Measurements from ENCODE around the gene NPLOC4. TPM values are rescaled to one million over a fixed set of nuclear protein-coding genes. Genes with fewer than 3 reads are reported as not detected.

Gene NPLOC4
- total and polyA plus RNA-seq, 2 of the 13 experiments (the other 11 are each of a cell fraction or from before 2014, with no cell fraction given): 57.0 to 97.0 TPM

DNA sequence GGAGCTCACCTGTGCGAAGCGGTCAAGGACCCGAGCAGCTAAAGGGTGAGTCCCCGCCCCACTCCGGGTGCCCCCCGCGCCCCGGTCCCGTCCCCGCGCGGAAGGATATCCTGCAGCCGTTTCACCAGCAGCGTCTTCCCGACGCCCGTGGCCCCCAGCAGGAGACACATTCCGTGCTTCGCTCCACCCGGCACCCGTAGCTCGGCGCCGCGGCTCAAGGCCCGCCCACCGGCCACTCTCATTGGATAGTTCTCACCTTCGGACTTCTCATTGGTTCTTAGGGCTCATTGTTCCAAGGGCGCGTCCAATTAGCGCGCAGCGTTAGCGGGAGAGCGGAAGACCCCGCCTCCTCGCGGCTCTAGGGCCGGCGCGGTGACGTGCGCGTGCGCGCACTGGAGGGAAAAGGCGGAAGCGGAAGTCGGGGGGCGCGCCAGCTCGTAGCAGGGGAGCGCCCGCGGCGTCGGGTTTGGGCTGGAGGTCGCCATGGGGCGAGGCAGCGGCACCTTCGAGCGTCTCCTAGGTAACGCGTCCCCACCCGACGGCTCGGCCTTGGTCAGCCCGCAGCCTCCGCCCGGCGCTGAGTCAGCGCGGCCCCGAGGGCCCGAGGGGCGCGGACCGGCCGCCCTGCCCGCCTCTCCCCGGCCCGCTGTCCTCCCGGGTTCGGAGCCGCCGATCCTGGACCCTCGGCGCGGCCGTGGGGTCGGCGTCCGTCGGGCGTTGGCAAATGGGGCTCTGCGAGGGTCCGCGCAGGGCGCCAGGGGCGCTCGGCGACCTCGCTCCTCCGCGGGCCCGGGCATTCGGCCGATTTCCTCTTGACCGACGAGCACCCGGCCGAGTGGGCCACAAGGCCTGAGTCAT lies 46.9 kb upstream of the NPLOC4 start, which contains the start of the genes ARL16 and HGS (continued):
- TF ChIP-seq SATB2 (CRISPR knock-in tag; IDR thresholded peaks at IDR 0.05): no peak
- no peak for TF ChIP-seq ZNF180 (CRISPR knock-in tag; IDR thresholded peaks at IDR 0.05; ENCODE audit: borderline replicate concordance, low read depth)
- 0 out of 2 replicates have a peak, but pooled peaks have one; percentile 6 for TF ChIP-seq ZNF605 (CRISPR knock-in tag; IDR thresholded peaks at IDR 0.05)
- no peak; the same call in 1 of the 2 replicates for TF ChIP-seq NFKB2 (CRISPR knock-in tag; IDR thresholded peaks at IDR 0.05; ENCODE audit: borderline replicate concordance)
- no peak for TF ChIP-seq HHEX (CRISPR knock-in tag; IDR thresholded peaks at IDR 0.05)
- peak; percentile 58 for TF ChIP-seq HCFC1 (IDR thresholded peaks at IDR 0.05; ENCODE audit: low read depth, low read length)
- TF ChIP-seq SIX4 (CRISPR knock-in tag; IDR thresholded peaks at IDR 0.05): no peak
- TF ChIP-seq ZNF138 (CRISPR knock-in tag; IDR thresholded peaks at IDR 0.05; ENCODE audit: low read depth): 0 out of 2 replicates have a peak, but pooled peaks have one; percentile 76
- TF ChIP-seq ZKSCAN8 (CRISPR knock-in tag; IDR thresholded peaks at IDR 0.05; ENCODE audit: borderline replicate concordance): 0 out of 2 replicates have a peak, but pooled peaks have one; percentile 35
- TF ChIP-seq ZBTB42 (CRISPR knock-in tag; IDR thresholded peaks at IDR 0.05): 0 out of 2 replicates have a peak, but pooled peaks have one; percentile 71
- TF ChIP-seq HES4 (CRISPR knock-in tag; IDR thresholded peaks at IDR 0.05; ENCODE audit: borderline replicate concordance): 0 out of 2 replicates have a peak, but pooled peaks have one; percentile 39
- TF ChIP-seq POLR2AphosphoS5 (IDR thresholded peaks at IDR 0.05; ENCODE audit: low read depth, low read length): peak; percentile 67
- TF ChIP-seq NR2F1 (CRISPR knock-in tag; IDR thresholded peaks at IDR 0.05): no peak
- no peak for TF ChIP-seq ZNF468 (CRISPR knock-in tag; IDR thresholded peaks at IDR 0.05)
- TF ChIP-seq ZFP36 (IDR thresholded peaks at IDR 0.05; ENCODE audit: borderline replicate concordance, low read depth, low read length, partially characterized antibody): no peak
- peak; percentile 84; the same call in 1 of the 2 replicates for TF ChIP-seq TP53 (CRISPR knock-in tag; conservative IDR thresholded peaks at IDR 0.05)
- TF ChIP-seq PAX8 (CRISPR knock-in tag; IDR thresholded peaks at IDR 0.05; ENCODE audit: borderline replicate concordance): no peak
- TF ChIP-seq HMG20B (CRISPR knock-in tag; conservative IDR thresholded peaks at IDR 0.05): no peak
- TF ChIP-seq, protein P1, sequence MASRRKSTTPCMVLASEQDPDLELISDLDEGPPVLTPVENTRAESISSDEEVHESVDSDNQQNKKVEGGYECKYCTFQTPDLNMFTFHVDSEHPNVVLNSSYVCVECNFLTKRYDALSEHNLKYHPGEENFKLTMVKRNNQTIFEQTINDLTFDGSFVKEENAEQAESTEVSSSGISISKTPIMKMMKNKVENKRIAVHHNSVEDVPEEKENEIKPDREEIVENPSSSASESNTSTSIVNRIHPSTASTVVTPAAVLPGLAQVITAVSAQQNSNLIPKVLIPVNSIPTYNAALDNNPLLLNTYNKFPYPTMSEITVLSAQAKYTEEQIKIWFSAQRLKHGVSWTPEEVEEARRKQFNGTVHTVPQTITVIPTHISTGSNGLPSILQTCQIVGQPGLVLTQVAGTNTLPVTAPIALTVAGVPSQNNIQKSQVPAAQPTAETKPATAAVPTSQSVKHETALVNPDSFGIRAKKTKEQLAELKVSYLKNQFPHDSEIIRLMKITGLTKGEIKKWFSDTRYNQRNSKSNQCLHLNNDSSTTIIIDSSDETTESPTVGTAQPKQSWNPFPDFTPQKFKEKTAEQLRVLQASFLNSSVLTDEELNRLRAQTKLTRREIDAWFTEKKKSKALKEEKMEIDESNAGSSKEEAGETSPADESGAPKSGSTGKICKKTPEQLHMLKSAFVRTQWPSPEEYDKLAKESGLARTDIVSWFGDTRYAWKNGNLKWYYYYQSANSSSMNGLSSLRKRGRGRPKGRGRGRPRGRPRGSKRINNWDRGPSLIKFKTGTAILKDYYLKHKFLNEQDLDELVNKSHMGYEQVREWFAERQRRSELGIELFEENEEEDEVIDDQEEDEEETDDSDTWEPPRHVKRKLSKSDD (CRISPR knock-in tag; IDR thresholded peaks at IDR 0.05; ENCODE audit: low read depth): no peak
- no peak for TF ChIP-seq ZNF879 (CRISPR knock-in tag; IDR thresholded peaks at IDR 0.05)
- no peak for TF ChIP-seq TCF7L2 (IDR thresholded peaks at IDR 0.05; ENCODE audit: low read depth, low read length)
- peak; percentile 62; the same call in 1 of the 2 replicates for TF ChIP-seq RXRA (CRISPR knock-in tag; IDR thresholded peaks at IDR 0.05)
- 0 out of 2 replicates have a peak, but pooled peaks have one; percentile 15 for TF ChIP-seq ZNF331 (CRISPR knock-in tag; IDR thresholded peaks at IDR 0.05)
- no peak for TF ChIP-seq ZBTB34 (CRISPR knock-in tag; IDR thresholded peaks at IDR 0.05)
- peak; percentile 78; the same call in 1 of the 2 replicates for TF ChIP-seq ATF1 (CRISPR knock-in tag; IDR thresholded peaks at IDR 0.05)
- peak; percentile 74; the same call in 1 of the 2 replicates for TF ChIP-seq ZNF510 (CRISPR knock-in tag; IDR thresholded peaks at IDR 0.05; ENCODE audit: low read depth)

Data from HepG2 (cell line).